ENCODE results near the gene NHLRC4. TPM values are rescaled to one million over a fixed set of nuclear protein-coding genes. Genes with fewer than 3 reads are reported as not detected.
A peak's percentile ranks its signal among the peaks of the same experiment; 100 is the strongest.

The NHLRC4 gene
- total and polyA plus RNA-seq, 9 of the 15 experiments (the other 6 are each of a cell fraction or from before 2014, with no cell fraction given) = 0.24 to 3.7 (median 1.3) TPM; not detected in 2

DNA sequence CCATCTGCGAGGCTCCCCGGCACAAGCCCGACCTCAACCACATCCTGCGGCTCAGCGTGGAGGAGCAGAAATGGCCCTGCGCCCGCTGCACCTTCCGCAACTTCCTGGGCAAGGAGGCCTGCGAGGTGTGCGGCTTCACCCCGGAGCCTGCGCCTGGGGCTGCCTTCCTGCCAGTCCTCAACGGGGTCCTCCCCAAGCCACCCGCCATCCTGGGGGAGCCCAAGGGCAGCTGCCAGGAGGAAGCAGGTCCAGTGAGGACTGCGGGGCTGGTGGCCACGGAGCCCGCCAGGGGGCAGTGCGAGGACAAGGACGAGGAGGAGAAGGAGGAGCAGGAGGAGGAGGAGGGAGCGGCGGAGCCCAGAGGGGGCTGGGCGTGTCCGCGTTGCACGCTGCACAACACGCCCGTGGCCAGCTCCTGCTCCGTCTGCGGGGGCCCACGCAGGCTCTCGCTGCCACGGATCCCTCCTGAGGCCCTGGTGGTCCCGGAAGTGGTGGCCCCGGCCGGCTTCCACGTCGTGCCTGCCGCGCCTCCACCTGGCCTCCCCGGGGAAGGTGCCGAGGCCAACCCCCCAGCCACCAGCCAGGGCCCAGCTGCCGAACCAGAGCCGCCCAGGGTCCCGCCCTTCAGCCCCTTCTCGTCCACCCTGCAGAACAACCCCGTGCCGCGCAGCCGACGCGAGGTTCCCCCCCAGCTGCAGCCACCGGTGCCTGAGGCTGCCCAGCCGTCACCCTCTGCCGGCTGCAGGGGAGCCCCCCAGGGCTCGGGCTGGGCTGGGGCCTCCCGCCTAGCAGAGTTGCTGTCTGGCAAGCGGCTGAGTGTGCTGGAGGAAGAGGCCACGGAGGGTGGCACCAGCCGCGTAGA lies 19.7 kb upstream of the NHLRC4 start (continued):
- TF ChIP-seq MEF2D (tag; conservative IDR thresholded peaks at IDR 0.05; ENCODE audit: low read depth) (no peak), ADNP (tag; IDR thresholded peaks at IDR 0.05) (no peak), MYNN (IDR thresholded peaks at IDR 0.05) (no peak), MYNN (CRISPR knock-in tag; IDR thresholded peaks at IDR 0.05) (no peak), PRMT5 (CRISPR knock-in tag; IDR thresholded peaks at IDR 0.05) (no peak), SP1 (CRISPR knock-in tag; IDR thresholded peaks at IDR 0.05) (peak; percentile 46; the same call in 1 of the 2 replicates), CCNT2 (IDR thresholded peaks at IDR 0.05; ENCODE audit: borderline replicate concordance, extremely low read depth, insufficient read length, low read depth, low read length) (peak; percentile 30), FOXJ2 (tag; IDR thresholded peaks at IDR 0.05) (no peak), RNF2 (IDR thresholded peaks at IDR 0.05) (no peak), GABPA (tag; conservative IDR thresholded peaks at IDR 0.05; ENCODE audit: low read depth) (no peak)
- TF ChIP-seq, protein P1, sequence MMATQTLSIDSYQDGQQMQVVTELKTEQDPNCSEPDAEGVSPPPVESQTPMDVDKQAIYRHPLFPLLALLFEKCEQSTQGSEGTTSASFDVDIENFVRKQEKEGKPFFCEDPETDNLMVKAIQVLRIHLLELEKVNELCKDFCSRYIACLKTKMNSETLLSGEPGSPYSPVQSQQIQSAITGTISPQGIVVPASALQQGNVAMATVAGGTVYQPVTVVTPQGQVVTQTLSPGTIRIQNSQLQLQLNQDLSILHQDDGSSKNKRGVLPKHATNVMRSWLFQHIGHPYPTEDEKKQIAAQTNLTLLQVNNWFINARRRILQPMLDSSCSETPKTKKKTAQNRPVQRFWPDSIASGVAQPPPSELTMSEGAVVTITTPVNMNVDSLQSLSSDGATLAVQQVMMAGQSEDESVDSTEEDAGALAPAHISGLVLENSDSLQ (IDR thresholded peaks at IDR 0.05) = no peak
- TF ChIP-seq, protein P2, sequence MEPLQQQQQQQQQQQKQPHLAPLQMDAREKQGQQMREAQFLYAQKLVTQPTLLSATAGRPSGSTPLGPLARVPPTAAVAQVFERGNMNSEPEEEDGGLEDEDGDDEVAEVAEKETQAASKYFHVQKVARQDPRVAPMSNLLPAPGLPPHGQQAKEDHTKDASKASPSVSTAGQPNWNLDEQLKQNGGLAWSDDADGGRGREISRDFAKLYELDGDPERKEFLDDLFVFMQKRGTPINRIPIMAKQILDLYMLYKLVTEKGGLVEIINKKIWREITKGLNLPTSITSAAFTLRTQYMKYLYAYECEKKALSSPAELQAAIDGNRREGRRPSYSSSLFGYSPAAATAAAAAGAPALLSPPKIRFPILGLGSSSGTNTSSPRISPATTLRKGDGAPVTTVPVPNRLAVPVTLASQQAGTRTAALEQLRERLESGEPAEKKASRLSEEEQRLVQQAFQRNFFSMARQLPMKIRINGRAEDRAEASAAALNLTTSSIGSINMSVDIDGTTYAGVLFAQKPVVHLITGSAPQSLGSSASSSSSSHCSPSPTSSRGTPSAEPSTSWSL (CRISPR knock-in tag; IDR thresholded peaks at IDR 0.05; ENCODE audit: borderline replicate concordance) = no peak
- TF ChIP-seq, protein P3, sequence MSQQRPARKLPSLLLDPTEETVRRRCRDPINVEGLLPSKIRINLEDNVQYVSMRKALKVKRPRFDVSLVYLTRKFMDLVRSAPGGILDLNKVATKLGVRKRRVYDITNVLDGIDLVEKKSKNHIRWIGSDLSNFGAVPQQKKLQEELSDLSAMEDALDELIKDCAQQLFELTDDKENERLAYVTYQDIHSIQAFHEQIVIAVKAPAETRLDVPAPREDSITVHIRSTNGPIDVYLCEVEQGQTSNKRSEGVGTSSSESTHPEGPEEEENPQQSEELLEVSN (IDR thresholded peaks at IDR 0.05; ENCODE audit: borderline replicate concordance in 1 of 2, extremely low read depth in 1 of 2, insufficient read depth in 1 of 2, insufficient read length in 1 of 2, low read depth in 1 of 2, low read length in 1 of 2, poor library complexity in 1 of 2, severe bottlenecking in 1 of 2) = no peak
- TF ChIP-seq, protein P4, sequence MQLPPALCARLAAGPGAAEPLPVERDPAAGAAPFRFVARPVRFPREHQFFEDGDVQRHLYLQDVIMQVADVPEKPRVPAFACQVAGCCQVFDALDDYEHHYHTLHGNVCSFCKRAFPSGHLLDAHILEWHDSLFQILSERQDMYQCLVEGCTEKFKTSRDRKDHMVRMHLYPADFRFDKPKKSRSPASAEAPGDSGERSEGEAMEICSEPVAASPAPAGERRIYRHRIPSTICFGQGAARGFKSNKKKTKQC (CRISPR knock-in tag; IDR thresholded peaks at IDR 0.05) = no peak
- TF ChIP-seq, protein P5, sequence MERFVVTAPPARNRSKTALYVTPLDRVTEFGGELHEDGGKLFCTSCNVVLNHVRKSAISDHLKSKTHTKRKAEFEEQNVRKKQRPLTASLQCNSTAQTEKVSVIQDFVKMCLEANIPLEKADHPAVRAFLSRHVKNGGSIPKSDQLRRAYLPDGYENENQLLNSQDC (CRISPR knock-in tag; IDR thresholded peaks at IDR 0.05) = no peak
